ENCODE data around the gene CENPB.

The CENPB gene

GRCh38 chr20:3818155-3819151, 31.9 kb upstream of the CENPB start:
- no peak for DNase-seq (ENCODE audit: extremely low read depth, insufficient read length)
- no peaks in the 10 kb centered on the region for H3K27me3 ChIP-seq (replicated peaks; ENCODE audit: control insufficient read depth, insufficient read depth, low read length)
- H3K36me3 ChIP-seq (ENCODE audit: control insufficient read depth, insufficient read depth, low read length) = peaks cover 4% of the 10 kb centered on the region
- no peak overlapping the region for H3K4me3 ChIP-seq (replicated peaks; ENCODE audit: low read depth, low read length)
- TF ChIP-seq CTCF (IDR thresholded peaks at IDR 0.05; ENCODE audit: insufficient read depth, low read length, poor library complexity, severe bottlenecking) = peak; percentile 59

- H3K36me3 ChIP-seq (ENCODE audit: control insufficient read depth, insufficient read depth, low read length) = no peaks in the 10 kb centered on the region
- H3K4me3 ChIP-seq (replicated peaks; ENCODE audit: low read depth, low read length) = no peak overlapping the region
- DNase-seq (ENCODE audit: extremely low read depth, insufficient read length) = no peak
- TF ChIP-seq CTCF (IDR thresholded peaks at IDR 0.05; ENCODE audit: insufficient read depth, low read length, poor library complexity, severe bottlenecking) = no peak
- H3K27me3 ChIP-seq (replicated peaks; ENCODE audit: control insufficient read depth, insufficient read depth, low read length) = no peaks in the 10 kb centered on the region
These were observed 29.3 kb upstream of the CENPB start for GRCh38 chr20:3815703-3816315.

- no peaks in the 10 kb centered on the region for H3K36me3 ChIP-seq (ENCODE audit: control insufficient read depth, insufficient read depth, low read length)
- H3K4me3 ChIP-seq (replicated peaks; ENCODE audit: low read depth, low read length) = no peak overlapping the region
- no peak for TF ChIP-seq CTCF (IDR thresholded peaks at IDR 0.05; ENCODE audit: insufficient read depth, low read length, poor library complexity, severe bottlenecking)
- no peak for DNase-seq (ENCODE audit: extremely low read depth, insufficient read length)
- H3K27me3 ChIP-seq (replicated peaks; ENCODE audit: control insufficient read depth, insufficient read depth, low read length) = no peaks in the 10 kb centered on the region
These were observed 28.5 kb upstream of the CENPB start for GRCh38 chr20:3814928-3815495.

- Histone ChIP-seq H3K27me3 (replicated peaks; ENCODE audit: control insufficient read depth, insufficient read depth, low read length) (no peaks in the 10 kb centered on the region), H3K36me3 (ENCODE audit: control insufficient read depth, insufficient read depth, low read length) (no peaks in the 10 kb centered on the region), H3K4me3 (replicated peaks; ENCODE audit: low read depth, low read length) (no peak overlapping the region)
- TF ChIP-seq CTCF (IDR thresholded peaks at IDR 0.05; ENCODE audit: insufficient read depth, low read length, poor library complexity, severe bottlenecking) = no peak
- DNase-seq (ENCODE audit: extremely low read depth, insufficient read length) = no peak
These were observed 27.5 kb upstream of the CENPB start for GRCh38 chr20:3813848-3814581.

DNA sequence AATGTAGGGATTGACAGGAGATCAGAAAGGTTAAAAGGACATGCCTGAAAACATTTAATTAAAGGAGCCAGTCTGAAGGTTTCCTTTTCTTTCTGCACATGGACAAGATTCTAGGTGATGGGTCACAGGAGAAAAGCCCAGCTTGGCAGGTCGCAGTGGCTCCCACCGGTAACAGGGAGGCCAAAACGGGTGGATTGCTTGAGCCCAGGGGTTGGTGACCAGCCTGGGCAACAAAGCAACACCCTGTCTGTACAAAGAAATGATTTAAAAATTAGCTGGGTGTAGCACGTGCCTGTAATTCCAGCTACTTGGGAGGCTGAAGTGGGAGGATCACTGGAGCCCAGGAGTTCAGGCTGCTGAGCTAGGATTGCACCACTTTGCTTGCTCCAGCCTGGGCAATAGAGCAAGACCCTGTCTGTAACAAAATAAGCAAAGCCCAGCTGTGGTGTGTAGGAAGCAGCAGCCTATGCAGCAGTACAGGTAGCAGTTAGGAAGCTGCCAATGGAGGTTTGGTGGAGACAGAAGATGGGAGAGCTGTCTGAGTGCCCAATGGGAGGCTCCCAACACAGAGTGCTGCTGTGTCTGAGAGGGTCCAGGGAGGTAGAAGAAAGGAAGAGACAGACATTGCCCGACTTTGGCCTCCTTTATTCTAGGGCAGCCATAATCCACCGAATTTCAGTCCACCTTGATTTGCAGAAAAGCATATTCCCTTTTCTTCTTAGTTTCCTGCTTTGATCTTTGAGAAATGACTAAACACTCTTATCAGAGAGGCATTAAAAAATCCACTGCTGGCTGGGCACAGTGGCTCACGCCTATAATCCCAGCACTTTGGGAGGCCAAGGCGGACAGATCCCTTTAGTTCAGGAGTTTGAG, 26.7 kb upstream of the CENPB start:
- Histone ChIP-seq H3K4me3 (replicated peaks; ENCODE audit: low read depth, low read length) (no peak overlapping the region), H3K27me3 (replicated peaks; ENCODE audit: control insufficient read depth, insufficient read depth, low read length) (no peaks in the 10 kb centered on the region), H3K36me3 (ENCODE audit: control insufficient read depth, insufficient read depth, low read length) (no peaks in the 10 kb centered on the region)
- DNase-seq (ENCODE audit: extremely low read depth, insufficient read length) = no peak
- no peak for TF ChIP-seq CTCF (IDR thresholded peaks at IDR 0.05; ENCODE audit: insufficient read depth, low read length, poor library complexity, severe bottlenecking)

Measured in GM06990 (cell line).